ENCODE measurements around the gene CLDN9.

The CLDN9 gene

DNA sequence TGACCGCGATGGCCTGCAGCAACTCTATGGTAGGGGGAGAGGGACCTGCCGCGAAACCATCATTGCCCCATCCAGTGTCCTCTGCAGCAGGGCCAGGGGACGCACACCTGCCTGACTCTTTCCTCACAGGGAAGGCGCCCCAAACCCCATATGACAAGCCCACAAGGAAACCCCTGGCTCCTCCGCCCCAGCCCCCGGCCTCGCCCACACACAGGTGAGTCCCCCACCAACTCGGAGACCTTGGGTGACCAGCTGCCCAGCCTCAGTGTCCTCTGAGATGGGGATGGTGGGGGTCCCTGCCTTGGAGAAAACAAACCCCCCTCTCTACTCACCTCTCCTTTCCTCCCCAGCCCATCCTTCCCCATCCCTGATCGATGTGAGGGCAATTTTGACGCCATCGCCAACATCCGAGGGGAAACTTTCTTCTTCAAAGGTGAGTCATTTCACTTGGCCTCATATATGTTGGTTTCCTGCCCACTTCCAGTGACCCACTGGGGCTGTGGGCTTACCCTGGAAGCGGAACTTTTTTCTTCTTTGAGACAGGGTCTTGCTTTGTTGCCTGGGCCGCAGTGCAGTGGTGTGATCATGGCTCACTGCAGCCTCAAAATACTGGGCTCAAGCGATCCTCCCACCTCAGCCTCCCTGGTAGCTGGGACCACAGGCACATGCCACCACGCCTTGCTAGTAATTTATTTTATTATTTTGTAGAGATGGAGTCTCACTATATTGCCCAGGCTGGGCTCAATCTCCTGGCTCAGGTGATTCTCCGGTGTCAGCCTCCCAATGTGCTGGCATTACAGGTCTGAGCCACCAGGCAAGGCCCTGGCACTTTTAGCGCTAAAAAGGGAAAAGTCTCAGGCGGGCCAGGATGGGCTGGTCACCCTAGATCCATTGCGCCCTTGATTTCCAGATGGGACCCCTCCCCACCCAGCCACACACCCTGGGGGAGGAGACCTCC is 44.7 kb downstream of the CLDN9 start:
- no peak for DNase-seq

DNA sequence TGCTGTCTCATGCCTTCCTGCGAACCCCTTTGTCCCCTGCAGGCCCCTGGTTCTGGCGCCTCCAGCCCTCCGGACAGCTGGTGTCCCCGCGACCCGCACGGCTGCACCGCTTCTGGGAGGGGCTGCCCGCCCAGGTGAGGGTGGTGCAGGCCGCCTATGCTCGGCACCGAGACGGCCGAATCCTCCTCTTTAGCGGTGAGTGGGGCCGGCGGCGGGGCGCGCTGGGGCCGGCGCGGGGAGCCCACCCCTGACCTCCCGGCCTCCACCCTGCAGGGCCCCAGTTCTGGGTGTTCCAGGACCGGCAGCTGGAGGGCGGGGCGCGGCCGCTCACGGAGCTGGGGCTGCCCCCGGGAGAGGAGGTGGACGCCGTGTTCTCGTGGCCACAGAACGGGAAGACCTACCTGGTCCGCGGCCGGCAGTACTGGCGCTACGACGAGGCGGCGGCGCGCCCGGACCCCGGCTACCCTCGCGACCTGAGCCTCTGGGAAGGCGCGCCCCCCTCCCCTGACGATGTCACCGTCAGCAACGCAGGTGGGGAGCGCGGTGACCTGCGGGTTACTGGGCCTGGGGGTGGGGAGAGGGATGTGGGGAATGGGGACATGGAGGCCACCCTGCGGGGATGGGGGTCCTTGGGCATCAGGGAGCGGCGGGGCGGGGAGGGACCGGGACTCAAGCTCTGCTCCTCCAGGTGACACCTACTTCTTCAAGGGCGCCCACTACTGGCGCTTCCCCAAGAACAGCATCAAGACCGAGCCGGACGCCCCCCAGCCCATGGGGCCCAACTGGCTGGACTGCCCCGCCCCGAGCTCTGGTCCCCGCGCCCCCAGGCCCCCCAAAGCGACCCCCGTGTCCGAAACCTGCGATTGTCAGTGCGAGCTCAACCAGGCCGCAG is 45.7 kb downstream of the CLDN9 start:
- peak; percentile 29 for DNase-seq

DNA sequence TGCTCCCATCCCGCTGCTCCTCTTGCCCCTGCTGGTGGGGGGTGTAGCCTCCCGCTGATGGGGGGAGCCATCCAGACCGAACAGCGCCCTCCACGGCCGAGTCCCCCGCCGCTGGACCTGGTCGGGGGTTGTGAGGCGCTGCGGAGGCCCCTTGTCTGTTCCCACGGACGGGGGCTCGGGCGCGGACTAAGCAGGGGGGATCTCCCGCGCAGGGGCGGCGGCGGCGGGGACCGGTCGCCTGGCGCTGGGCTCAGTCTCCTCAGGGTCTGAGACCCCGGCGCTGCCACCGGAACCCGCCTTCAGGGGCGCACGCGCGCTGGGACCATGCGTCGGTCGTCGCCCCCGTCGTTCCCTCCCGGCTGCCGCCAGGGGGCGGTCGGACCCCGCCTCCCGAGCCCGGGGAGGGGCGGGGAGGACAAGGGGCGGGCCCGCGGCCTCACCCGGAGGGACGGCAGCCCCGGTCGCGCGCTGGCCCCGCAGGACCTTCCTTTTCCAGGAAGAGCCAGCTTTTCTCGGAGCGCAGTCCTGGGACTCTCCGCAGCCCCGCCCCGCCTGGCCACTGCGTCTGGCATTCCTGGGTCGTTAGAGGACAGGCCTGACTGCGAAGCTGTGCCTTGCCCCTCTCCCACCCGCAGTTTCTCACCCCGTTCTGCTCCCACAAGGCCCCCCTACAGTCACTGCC is 46.5 kb downstream of the CLDN9 start:
- DNase-seq = peak; percentile 87

DNA sequence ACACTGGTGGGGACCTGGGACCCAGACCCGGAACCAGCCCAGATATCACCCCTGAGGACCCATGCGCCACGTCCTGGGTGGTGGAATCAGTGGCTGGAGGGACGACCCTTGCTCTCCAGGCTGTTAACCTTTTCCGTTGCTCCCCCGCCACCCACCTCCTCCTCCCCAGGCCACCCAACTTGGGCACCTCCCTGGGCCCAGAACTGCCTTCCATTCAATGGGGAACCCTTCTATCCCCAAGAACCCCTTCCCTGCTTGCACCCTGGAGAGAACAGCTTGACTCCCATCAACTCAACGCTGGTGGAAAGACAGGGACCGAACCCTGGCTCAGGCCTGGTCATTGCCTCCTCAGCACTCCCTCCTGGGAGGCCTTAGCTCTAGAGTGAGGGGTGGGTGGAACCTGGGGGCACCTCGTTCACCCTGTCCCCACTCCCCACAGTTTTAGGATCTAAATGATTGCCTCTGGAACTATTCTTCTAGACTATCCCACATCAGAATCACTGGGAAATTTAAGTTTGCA is 47.1 kb downstream of the CLDN9 start:
- no peak for DNase-seq

DNA sequence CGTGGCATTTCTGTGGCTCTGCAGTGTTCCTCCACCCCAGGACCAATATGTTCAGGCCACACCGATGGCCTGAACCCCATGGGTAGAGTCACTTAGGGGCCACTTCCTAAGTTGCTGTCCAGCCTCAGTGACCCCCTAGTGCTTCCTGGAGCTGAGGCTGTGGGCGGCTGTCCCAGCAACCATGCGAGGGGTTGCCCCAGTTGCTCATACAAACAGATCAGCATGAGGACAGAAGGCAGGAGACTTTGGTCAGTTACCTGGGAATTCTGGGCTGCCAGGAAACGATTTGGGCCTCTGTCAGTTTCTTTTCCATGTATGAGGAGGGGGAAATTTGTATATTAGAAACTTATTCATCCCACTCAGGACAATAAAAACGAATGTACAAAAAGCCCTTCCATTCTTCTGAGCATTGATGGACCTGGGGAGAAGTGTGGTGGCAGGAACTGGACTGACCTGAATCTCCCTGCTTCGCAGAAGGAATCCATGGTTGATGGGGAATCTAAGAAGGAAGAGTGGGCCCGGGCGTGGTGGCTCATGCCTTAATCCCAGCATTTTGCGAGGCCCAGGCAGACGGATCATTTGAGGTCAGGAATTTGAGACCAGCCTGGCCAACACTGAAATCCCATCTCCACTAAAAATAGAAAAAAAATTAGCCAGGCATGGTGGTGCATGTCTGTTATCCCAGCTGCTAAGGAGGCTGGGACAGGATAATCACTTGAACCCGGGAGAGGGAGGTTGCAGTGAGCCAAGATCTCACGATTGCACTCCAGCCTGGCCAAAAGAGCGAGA is 47.8 kb downstream of the CLDN9 start:
- DNase-seq = no peak

DNA sequence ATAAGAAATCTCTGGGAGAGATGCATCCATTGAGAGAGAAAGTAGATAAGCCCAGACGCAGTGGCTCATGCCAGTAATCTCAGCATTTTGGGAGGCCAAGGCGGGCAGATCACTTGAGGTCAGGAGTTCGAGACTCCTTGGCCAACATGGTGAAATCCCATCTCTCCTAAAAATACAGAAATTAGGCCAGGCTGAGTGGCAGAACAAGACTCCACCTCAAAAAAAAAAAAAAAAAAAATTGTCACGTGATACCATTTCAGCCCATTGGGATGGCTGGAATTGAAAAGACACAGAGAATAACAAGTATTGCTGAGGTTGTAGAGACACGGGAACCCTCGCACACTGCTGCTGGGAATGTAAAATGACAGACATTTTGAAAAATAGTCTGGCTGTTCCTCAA is 49.8 kb downstream of the CLDN9 start:
- no peak for DNase-seq

DNA sequence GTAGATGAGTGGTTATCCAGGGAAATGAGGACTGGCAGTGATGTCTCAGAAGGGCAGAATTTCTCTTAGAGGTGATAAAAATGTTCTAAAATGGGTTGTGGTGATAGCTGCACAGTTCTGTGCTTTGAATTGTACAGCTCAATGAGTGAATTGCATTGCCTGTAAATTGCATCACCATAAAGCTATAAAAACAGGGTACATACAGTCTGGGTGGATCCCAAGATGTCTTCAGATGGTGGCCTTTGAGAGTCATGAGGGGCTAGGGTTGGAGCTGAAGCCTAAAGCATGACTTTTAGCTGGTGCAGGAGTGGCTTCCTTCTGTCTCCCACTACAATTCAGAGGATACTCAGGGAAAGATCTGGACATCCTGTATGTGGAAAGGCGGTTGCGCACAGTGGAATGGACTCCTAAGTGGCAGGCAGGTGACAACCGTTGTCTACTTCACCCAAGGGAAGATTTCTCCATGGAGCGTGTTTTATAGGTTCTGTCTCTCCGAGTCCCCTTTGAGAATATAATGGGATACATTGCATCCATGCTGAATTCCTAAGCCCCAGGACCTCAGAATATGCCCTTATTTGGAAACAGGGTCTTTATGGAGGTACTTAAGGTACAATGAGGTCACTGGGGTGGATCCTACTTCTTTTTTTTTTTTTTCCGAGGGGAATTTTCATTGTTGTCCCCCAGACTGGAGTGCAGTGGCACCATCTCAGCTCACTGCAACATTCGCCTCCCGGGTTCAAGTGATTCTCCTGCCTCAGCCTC is 51.1 kb downstream of the CLDN9 start:
- peak; percentile 9 for DNase-seq

Measured in fibroblast of skin of abdomen (primary cell).